Measurements from ENCODE around the gene DENND1A.
A peak's percentile ranks its signal among the peaks of the same experiment; 100 is the strongest.

The DENND1A gene

DNA sequence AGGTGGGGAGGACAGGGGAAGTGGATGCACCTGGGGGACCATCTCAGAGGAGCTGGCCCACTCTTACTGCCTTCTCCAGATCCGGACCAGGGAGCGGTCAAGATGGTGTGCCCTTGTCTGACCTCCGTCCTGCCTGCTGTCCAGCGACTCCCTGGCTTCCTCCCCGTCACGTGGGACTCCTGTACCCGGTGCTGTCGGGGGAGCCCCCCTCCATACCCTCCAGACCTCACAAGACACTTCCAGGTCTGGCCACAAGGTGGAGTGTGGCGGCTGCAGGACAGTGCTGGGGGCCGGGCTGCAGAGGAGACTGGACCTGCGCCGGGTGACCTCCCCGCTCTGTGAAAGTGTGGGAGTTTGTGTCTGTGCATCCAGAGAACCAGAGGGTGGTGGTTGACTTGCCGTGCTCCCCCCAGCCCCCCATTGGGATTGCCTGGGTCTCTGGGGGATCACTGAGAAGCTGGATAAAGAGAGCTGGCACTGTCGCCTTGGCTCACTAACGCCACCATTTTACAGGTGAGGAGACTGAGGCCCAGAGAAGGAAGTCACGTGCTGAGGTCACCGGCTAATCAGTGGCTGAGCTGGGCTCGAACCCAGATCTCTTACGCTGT lies 575.8 kb downstream of the DENND1A start:
- peak; percentile 85 for DNase-seq (ENCODE audit: extremely low spot score)
- TF ChIP-seq, protein P1, sequence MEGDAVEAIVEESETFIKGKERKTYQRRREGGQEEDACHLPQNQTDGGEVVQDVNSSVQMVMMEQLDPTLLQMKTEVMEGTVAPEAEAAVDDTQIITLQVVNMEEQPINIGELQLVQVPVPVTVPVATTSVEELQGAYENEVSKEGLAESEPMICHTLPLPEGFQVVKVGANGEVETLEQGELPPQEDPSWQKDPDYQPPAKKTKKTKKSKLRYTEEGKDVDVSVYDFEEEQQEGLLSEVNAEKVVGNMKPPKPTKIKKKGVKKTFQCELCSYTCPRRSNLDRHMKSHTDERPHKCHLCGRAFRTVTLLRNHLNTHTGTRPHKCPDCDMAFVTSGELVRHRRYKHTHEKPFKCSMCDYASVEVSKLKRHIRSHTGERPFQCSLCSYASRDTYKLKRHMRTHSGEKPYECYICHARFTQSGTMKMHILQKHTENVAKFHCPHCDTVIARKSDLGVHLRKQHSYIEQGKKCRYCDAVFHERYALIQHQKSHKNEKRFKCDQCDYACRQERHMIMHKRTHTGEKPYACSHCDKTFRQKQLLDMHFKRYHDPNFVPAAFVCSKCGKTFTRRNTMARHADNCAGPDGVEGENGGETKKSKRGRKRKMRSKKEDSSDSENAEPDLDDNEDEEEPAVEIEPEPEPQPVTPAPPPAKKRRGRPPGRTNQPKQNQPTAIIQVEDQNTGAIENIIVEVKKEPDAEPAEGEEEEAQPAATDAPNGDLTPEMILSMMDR (IDR thresholded peaks at IDR 0.05; ENCODE audit: control extremely low read depth, extremely low read depth, low read depth, missing control alignments): peak; percentile 76
- ChIA-PET CTCF (interaction anchor here (0.6 to 4.9 kb wide), 31 partner anchors 10 to 879 kb away, joined by 3 to 82 read pairs (median 4); no protein-coding TSS in a partner anchor), POLR2A (no interaction called here)

DNA sequence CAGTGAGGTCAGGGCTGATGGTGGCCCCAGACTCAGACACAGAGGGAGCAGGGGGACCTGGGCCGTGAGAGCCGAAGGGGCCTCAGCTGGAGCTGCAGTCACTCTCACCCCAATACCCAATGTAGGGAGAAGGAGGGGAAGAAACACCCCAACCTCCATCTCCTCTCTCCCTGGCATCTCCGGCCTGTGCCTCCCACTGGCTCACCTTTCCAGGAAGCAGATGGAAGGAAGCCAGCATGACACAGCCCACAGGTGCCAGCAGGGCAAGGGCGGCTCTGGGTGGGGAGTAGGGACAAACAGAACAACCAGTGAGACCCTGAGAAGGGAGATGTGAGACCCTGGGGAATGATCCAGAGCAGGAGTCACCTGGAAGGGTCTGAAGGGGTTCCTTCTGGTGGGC lies 576.9 kb downstream of the DENND1A start:
- ChIA-PET CTCF (interaction anchor here (0.7 to 4.9 kb wide), 12 partner anchors 9 to 854 kb away, joined by 3 to 82 read pairs (median 6); no protein-coding TSS in a partner anchor), POLR2A (no interaction called here)
- TF ChIP-seq, protein P1 (IDR thresholded peaks at IDR 0.05; ENCODE audit: control extremely low read depth, extremely low read depth, low read depth, missing control alignments): no peak
- no peak for DNase-seq (ENCODE audit: extremely low spot score)

DNA sequence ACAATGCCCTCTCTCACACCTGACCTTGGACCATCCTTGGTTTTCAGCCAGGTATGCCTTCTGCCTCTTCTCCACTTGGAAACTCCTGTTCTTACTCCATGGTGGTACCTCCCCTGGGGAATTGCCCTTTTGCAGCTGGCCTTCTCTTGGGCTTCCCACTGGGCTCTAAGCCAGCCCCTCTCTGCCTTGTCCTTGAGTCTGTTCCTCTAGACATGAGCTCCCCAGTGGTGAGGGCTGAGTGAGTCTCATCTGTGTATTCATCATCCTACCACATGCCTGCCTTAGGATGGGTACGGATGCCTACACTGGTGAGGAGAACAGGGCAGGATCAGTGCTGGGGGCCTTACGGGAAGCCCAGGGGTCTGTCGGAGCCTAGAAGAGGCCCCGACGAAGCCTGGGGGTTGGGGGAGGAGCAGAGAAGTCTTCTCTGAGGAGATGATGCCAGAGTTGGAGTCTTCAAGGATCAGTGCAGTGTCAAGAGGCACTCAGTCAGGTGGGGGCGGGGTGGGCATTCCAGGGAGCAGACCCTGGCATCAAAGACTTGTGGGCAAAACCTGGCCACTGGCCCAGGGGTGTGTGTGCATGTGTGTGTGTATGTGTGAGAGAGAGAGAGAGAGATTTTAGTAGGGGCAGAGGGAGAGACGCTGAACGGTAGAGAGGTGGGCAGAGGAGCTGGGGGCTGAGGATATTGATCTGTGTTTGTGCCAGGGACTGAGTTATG lies 579.2 kb downstream of the DENND1A start:
- CTCF ChIA-PET: interaction anchor here (0.9 to 4.0 kb wide), 48 partner anchors 9 to 1086 kb away, joined by 3 to 65 read pairs (median 5); partner anchors contain the start of genes MRRF, PDCL, RBM18 and ZBTB6
- TF ChIP-seq, protein P1 (IDR thresholded peaks at IDR 0.05; ENCODE audit: control extremely low read depth, extremely low read depth, low read depth, missing control alignments): no peak
- DNase-seq (ENCODE audit: extremely low spot score): no peak
- POLR2A ChIA-PET: interaction anchor here (0.5 kb wide), 1 partner anchor 537 kb away, joined by 3 read pairs; no protein-coding TSS in a partner anchor

DNA sequence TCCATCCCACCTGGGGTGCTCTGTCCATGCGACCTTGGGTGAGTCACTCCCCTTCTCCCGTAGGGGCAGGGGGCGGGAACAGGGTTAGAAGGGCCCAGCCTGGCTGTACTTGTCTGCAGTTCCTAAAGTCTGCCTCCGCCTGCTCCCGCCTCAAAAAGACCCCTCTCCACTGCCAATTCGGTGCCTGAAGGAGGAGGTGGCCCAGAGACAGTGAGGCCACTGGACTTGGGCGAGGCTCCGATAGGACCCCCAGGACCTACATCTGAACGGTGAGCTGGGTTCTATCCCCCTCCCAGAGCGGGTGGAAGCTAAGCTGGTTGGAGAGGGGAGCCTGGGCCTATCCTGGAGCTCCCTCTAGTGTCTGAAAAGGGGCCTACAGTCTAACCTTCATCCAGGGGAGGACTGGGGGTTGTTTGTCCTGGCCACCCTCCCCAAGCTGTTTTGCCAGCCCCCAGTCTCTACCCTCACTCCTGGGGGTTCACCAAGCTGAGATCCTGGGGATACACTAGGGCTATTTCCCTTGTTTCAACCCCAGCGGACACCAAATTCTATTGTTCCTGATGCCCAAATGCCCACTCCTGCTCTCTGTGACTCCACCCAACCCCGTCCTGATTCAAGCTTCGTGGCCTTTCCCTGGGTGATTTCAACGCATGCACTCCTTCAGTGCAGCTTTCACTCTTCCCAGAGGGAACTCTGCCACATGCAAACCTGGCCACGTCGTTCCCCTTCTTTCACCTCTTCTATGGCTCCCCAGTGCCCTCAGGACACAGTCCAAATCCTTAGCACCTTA lies 580.0 kb downstream of the DENND1A start:
- peak; percentile 83 for DNase-seq (ENCODE audit: extremely low spot score)
- CTCF ChIA-PET: interaction anchor here (0.7 to 4.0 kb wide), 71 partner anchors 10 to 1085 kb away, joined by 3 to 65 read pairs (median 4); partner anchors contain the start of genes MRRF, PDCL, RBM18 and ZBTB6
- POLR2A ChIA-PET: interaction anchor here (0.5 kb wide), 1 partner anchor 536 kb away, joined by 3 read pairs; no protein-coding TSS in a partner anchor
- TF ChIP-seq, protein P1 (IDR thresholded peaks at IDR 0.05; ENCODE audit: control extremely low read depth, extremely low read depth, low read depth, missing control alignments): peak; percentile 84

DNA sequence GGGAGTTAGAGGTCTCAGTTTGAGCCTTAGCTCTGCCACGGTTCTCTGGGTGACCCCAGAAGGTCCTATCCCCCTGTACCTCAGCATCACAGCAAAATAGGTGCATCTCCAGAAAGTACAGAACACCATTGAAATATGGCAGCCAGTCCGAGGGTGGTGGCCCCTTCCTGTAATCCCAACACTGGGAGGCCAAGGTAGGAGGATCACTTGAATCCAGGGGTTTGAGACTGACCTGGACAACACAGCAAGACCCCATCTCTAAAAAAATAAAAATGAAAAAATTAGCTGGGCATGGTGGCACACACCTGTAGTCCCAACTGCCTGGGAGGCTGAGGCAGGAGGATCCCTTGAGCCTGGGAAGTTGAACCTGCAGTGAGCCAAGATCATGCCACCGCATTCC lies 580.9 kb downstream of the DENND1A start:
- ChIA-PET POLR2A (no interaction called here), CTCF (interaction anchor here (0.7 to 4.0 kb wide), 36 partner anchors 9 to 1057 kb away, joined by 3 to 65 read pairs (median 6); partner anchors contain the start of genes PDCL and ZBTB6)
- TF ChIP-seq, protein P1 (IDR thresholded peaks at IDR 0.05; ENCODE audit: control extremely low read depth, extremely low read depth, low read depth, missing control alignments): no peak
- DNase-seq (ENCODE audit: extremely low spot score): no peak

Measured in GM10248 (cell line).